Measurements from ENCODE around the gene CIAO2A.
A peak's percentile ranks its signal among the peaks of the same experiment; 100 is the strongest.
"Not testable (repeated sequence)": the region's sequence is repeated elsewhere in the genome, so short reads cannot be mapped to it uniquely, and the experiment has no call there.

Gene CIAO2A

DNA sequence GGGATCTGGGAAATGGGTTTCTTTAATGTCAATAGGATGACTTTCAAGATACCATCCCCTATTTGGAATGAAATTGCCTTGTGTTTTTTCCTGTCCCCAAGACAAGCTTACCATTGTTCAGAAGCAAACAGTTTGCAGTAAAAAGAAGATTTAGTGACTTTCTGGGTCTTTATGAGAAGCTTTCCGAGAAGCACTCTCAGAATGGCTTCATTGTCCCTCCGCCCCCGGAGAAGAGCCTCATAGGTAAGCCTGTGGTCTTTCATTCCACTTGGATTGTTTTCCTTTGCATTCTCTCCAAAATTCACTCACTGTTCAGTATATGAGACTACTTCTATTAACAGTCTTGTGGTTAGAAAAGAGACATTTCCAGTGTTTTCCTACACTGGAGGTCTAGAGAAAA, 32.3 kb upstream of the CIAO2A start:
- no peak for DNase-seq (ENCODE audit: low read depth)
- TF ChIP-seq, protein P1, sequence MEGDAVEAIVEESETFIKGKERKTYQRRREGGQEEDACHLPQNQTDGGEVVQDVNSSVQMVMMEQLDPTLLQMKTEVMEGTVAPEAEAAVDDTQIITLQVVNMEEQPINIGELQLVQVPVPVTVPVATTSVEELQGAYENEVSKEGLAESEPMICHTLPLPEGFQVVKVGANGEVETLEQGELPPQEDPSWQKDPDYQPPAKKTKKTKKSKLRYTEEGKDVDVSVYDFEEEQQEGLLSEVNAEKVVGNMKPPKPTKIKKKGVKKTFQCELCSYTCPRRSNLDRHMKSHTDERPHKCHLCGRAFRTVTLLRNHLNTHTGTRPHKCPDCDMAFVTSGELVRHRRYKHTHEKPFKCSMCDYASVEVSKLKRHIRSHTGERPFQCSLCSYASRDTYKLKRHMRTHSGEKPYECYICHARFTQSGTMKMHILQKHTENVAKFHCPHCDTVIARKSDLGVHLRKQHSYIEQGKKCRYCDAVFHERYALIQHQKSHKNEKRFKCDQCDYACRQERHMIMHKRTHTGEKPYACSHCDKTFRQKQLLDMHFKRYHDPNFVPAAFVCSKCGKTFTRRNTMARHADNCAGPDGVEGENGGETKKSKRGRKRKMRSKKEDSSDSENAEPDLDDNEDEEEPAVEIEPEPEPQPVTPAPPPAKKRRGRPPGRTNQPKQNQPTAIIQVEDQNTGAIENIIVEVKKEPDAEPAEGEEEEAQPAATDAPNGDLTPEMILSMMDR (IDR thresholded peaks at IDR 0.05; ENCODE audit: low read length, missing control alignments), result no peak
- H3K4me3 ChIP-seq (replicated peaks; ENCODE audit: low read depth, low read length), result no peak overlapping the region

DNA sequence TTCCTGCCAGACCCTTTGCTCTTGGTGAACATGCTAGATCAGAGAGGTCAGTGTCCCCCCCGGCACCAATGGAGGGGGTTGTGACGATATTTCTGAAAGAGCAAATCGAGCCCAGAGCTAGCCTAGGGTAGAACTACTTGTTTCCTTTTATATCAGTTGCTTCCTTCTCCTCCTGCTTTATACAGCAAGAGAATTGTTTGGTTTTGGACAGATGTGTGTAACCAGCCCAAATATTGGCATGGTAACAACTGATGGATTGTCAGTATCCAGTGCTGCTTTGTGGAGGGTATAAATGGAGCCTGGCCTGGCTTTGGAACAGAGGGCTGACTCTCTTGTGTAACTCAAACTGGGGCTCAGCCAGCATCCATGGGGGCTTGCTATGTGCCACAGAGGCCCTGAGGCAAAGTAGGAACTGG, 29.3 kb upstream of the CIAO2A start:
- DNase-seq (ENCODE audit: low read depth), result no peak
- H3K4me3 ChIP-seq (replicated peaks; ENCODE audit: low read depth, low read length), result no peak overlapping the region
- TF ChIP-seq, protein P1 (IDR thresholded peaks at IDR 0.05; ENCODE audit: low read length, missing control alignments), result no peak

- H3K4me3 ChIP-seq (replicated peaks; ENCODE audit: low read depth, low read length), result no peak overlapping the region
- TF ChIP-seq, protein P1 (IDR thresholded peaks at IDR 0.05; ENCODE audit: low read length, missing control alignments), result no peak
- no peak for DNase-seq (ENCODE audit: low read depth)
These were observed 28.8 kb upstream of the CIAO2A start for GRCh38 chr15:64122444-64122843.

- no peak for DNase-seq (ENCODE audit: low read depth)
- H3K4me3 ChIP-seq (replicated peaks; ENCODE audit: low read depth, low read length), result no peak overlapping the region
- TF ChIP-seq, protein P1 (IDR thresholded peaks at IDR 0.05; ENCODE audit: low read length, missing control alignments), result no peak
These were observed 28.0 kb upstream of the CIAO2A start for GRCh38 chr15:64121614-64122013.

DNA sequence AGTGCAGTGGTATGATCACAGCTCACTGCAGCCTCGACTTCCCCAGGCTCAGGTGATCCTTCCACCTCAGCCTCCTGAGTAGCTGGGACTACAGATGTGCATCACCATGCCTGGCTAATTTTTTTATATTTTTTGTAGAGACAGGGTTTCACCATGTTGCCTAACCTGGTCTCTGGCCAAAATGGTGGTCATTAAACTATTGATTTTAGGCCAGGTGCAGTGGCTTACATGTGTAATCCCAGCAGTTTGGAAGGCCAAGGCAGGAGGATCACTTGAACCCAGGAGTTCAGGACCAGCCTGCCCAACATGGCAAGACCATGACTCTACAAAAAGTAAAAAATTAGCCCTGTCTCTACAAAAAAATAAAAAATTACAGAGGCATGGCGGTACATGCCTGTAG, 26.7 kb upstream of the CIAO2A start:
- H3K4me3 ChIP-seq (replicated peaks; ENCODE audit: low read depth, low read length); DNase-seq (ENCODE audit: low read depth): not testable (repeated sequence)

- no peak for DNase-seq (ENCODE audit: low read depth)
- TF ChIP-seq, protein P1 (IDR thresholded peaks at IDR 0.05; ENCODE audit: low read length, missing control alignments), result no peak
- H3K4me3 ChIP-seq (replicated peaks; ENCODE audit: low read depth, low read length), result no peak overlapping the region
These were observed 24.3 kb upstream of the CIAO2A start for GRCh38 chr15:64117759-64118487.

- TF ChIP-seq, protein P1 (IDR thresholded peaks at IDR 0.05; ENCODE audit: low read length, missing control alignments), result no peak
- DNase-seq (ENCODE audit: low read depth), result peak; percentile 81
- H3K4me3 ChIP-seq (replicated peaks; ENCODE audit: low read depth, low read length), result no peak overlapping the region
These were observed 19.3 kb upstream of the CIAO2A start for GRCh38 chr15:64112904-64113303.

Measured in fibroblast of pulmonary artery (primary cell).